Endothelial cell of umbilical vein (primary cell): Measurements from ENCODE around the gene FMN2. TPM values are rescaled to one million over a fixed set of nuclear protein-coding genes. Genes with fewer than 3 reads are reported as not detected.

ENCODE experiments used
- BruUV-seq: library from RNA; stranded (reverse); fragments of 400-500 nt; replicated peaks from 2 replicates; lab custom pipeline; 2021; lab: Mats Ljungman, UMichigan
- CTCF ChIA-PET: fragments of 300-600, 350-600 bp; sonication (Branson Sonifier 250); formaldehyde crosslinking; loops from one replicate; lab custom pipeline; 2021; ENCODE audit warnings: antibody characterized with exemption, inconsistent platforms; lab: Charles Lee
- POLR2A ChIA-PET: fragments of 300-600, 350-600 bp; sonication (Branson Sonifier 250); formaldehyde crosslinking; loops from one replicate; lab custom pipeline; 2021; ENCODE audit warnings: antibody characterized with exemption, inconsistent platforms; lab: Charles Lee
- DNase-seq: peaks from one replicate; pipeline ENCODE4 v3.0.0-alpha.2; 2011; ENCODE audit warnings: low read depth, low spot score
- FAIRE-seq: peaks from 2 replicates; lab custom pipeline; 2011; peaks lifted over from hg19 to GRCh38; lab: Jason Lieb, UNC
- H2AFZ ChIP-seq: 2 replicates; pipeline ENCODE4 v1.6.0; 2012; ENCODE audit warnings: low read depth, low read length, control low read depth, inconsistent platforms
- H3K27ac ChIP-seq: 2 replicates; pipeline ENCODE4 v1.5.1; 2011; ENCODE audit warnings: low read depth, mild to moderate bottlenecking, control low read depth, low read length, moderate library complexity; ENCODE audit not compliant: insufficient read depth
- H3K27me3 ChIP-seq, 2 experiments: 2 replicates each; pipeline versions ENCODE4 v1.6.0 to v1.6.1; 2011; ENCODE audit warnings: low read length in 2 of 2, mixed read lengths in 1 of 2; ENCODE audit not compliant: control insufficient read depth in 2 of 2, insufficient read depth in 2 of 2
- H3K36me3 ChIP-seq, 2 experiments: 2 replicates in 1 of 2; 3 replicates in 1 of 2; pipeline ENCODE4 v1.5.1; 2011; ENCODE audit warnings: low read length in 2 of 2, mild to moderate bottlenecking in 1 of 2, moderate library complexity in 1 of 2; ENCODE audit not compliant: control insufficient read depth in 2 of 2, insufficient read depth in 2 of 2; ENCODE audit errors: extremely low read depth in 1 of 2
- H3K4me1 ChIP-seq: 3 replicates; pipeline ENCODE4 v1.5.1; 2011; ENCODE audit warnings: mild to moderate bottlenecking, low read length; ENCODE audit not compliant: control insufficient read depth, insufficient read depth; ENCODE audit errors: extremely low read depth
- H3K4me2 ChIP-seq: 2 replicates; pipeline ENCODE4 v1.6.1; 2011; ENCODE audit warnings: low read length, control low read depth, mixed read lengths; ENCODE audit not compliant: insufficient read depth
- H3K4me3 ChIP-seq, 3 experiments: fragments of 200-600 bp in 1 of 3; sonication (generic), shearing (Covaris generic) in 1 of 3; replicated peaks in 1 of 3; 2 replicates each; pipeline ENCODE4 v1.5.1; 2011 to 2016; ENCODE audit warnings: control low read depth in 3 of 3, low read length in 3 of 3, mild to moderate bottlenecking in 2 of 3, inconsistent platforms in 1 of 3, low read depth in 1 of 3, moderate library complexity in 1 of 3; ENCODE audit not compliant: insufficient read depth in 1 of 3
- H3K79me2 ChIP-seq: 2 replicates; pipeline ENCODE4 v1.6.0; 2012; ENCODE audit warnings: low read length, inconsistent platforms; ENCODE audit not compliant: control insufficient read depth, insufficient read depth
- H3K9ac ChIP-seq: replicated peaks from 2 replicates; pipeline ENCODE3; 2011; ENCODE audit warnings: low read length, control low read depth; ENCODE audit not compliant: insufficient read depth; ENCODE audit errors: extremely low read depth
- H3K9me1 ChIP-seq: replicated peaks from 3 replicates; pipeline ENCODE4 v1.6.0; 2011; ENCODE audit warnings: mild to moderate bottlenecking, low read length; ENCODE audit not compliant: control insufficient read depth, insufficient read depth; ENCODE audit errors: extremely low read depth
- H3K9me3 ChIP-seq: replicated peaks from 2 replicates; pipeline ENCODE4 v1.5.1; 2012; ENCODE audit warnings: low read length, inconsistent platforms; ENCODE audit not compliant: control insufficient read depth, insufficient read depth
- H4K20me1 ChIP-seq: replicated peaks from 2 replicates; pipeline ENCODE3; 2011; ENCODE audit warnings: mild to moderate bottlenecking, low read length; ENCODE audit not compliant: control insufficient read depth, insufficient read depth; ENCODE audit errors: extremely low read depth
- EZH2 ChIP-seq: IDR thresholded peaks from 2 replicates; pipeline ENCODE4 v1.6.1; 2012; ENCODE audit warnings: borderline replicate concordance, low read depth, mild to moderate bottlenecking, moderate library complexity, low read length, inconsistent platforms; ENCODE audit not compliant: severe bottlenecking
- FOS ChIP-seq: IDR thresholded peaks from 2 replicates; pipeline ENCODE4 v1.6.1; 2011; ENCODE audit warnings: mild to moderate bottlenecking, low read length, moderate library complexity, borderline replicate concordance; ENCODE audit not compliant: insufficient read depth
- GATA2 ChIP-seq: IDR thresholded peaks from 2 replicates; pipeline ENCODE4 v1.7.0; 2011; ENCODE audit warnings: low read depth, mild to moderate bottlenecking, moderate library complexity, mixed read lengths, low read length; ENCODE audit not compliant: insufficient read length, insufficient read depth
- JUN ChIP-seq: IDR thresholded peaks from 2 replicates; pipeline ENCODE4 v1.6.1; 2011; ENCODE audit warnings: borderline replicate concordance, low read depth; ENCODE audit not compliant: insufficient read length, insufficient read depth
- MYC ChIP-seq: IDR thresholded peaks from one replicate; pipeline ENCODE4 v1.6.1; 2011; ENCODE audit warnings: mild to moderate bottlenecking, low read depth, low read length
- POLR2A ChIP-seq: IDR thresholded peaks from 2 replicates; pipeline ENCODE4 v1.6.1; 2012; ENCODE audit warnings: low read depth, mild to moderate bottlenecking, control low read depth, low read length
- POLR2AphosphoS5 ChIP-seq: IDR thresholded peaks from 2 replicates; pipeline ENCODE4 v1.6.1; 2012; ENCODE audit warnings: low read depth, mild to moderate bottlenecking, control low read depth, low read length, moderate library complexity; ENCODE audit not compliant: insufficient read depth
- dilution Hi-C: fragments of 300-500 bp; cut with MboI; formaldehyde crosslinking; loops from one replicate; pipeline ENCODE4 v1.15.0; 2019; ENCODE audit warnings: low sequenced_read_pairs; ENCODE audit not compliant: extremely low pct_ligation_motif_present
- intact Hi-C: fragments of 100-400 bp; cut with micrococcal nuclease; formaldehyde crosslinking; loops from one replicate; pipeline ENCODE4 v1.10.0; 2022
- polyA plus RNA-seq, 4 experiments: library from polyadenylated mRNA; depleted of rRNA in 3 of 4; stranded (reverse) in 3 of 4; unstranded in 1 of 4; fragments of >200 nt; gene quantifications; 2 replicates each; pipeline versions ENCODE4 v1.2.1 to v1.2.3, GENCODE V29; 2011 to 2012; ENCODE audit warnings: missing spikeins in 1 of 4
- total RNA-seq: library from RNA; stranded (reverse); gene quantifications from 2 replicates; pipeline ENCODE4 v1.2.3, GENCODE V29; 2021
- TF ChIP-seq, protein P1 (sequence below): IDR thresholded peaks from 2 replicates; pipeline ENCODE4 v1.6.1; 2011; ENCODE audit not compliant: insufficient read depth, insufficient read length
- TF ChIP-seq, protein P2 (sequence below), 2 donors: IDR thresholded peaks; 1 replicate in 1 of 2; 2 replicates in 1 of 2; pipeline ENCODE4 v1.5.1; 2011; ENCODE audit warnings: low read length in 2 of 2, mild to moderate bottlenecking in 2 of 2, moderate library complexity in 2 of 2, control low read depth in 1 of 2, inconsistent platforms in 1 of 2, low read depth in 1 of 2; ENCODE audit not compliant: insufficient read depth in 1 of 2; ENCODE audit errors: extremely low read depth in 1 of 2

The FMN2 gene
- total and polyA plus RNA-seq, 2 donors (not counting 3 experiments of a cell fraction or from before 2014, with no cell fraction given), result not detected

DNA sequence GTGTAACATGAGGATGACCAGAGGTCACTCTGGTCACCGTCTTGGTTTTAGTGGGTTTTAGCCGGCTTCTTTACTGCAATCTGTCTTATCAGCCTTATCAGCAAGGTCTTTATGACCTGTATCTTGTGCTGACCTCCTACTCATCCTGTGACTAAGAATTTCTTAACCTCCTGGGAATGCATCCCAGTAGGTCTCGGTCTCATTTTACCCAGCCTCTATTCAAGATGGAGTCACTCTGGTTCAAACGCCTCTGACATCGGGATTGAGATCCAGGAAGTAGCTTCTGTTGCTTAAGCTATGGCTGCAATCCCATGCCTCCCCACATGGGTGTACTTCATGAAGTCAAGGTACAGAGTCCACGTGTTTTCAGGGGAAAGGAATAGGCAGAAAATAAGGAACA lies 19.9 kb downstream of the FMN2 start:
- H3K4me2 ChIP-seq, result no peak overlapping the region
- H3K4me1 ChIP-seq, result no peaks in the 10 kb centered on the region
- no peaks in the 10 kb centered on the region for H4K20me1 ChIP-seq
- H3K9me3 ChIP-seq, result no peaks in the 10 kb centered on the region
- no peak overlapping the region for H2AFZ ChIP-seq
- intact Hi-C loops, result no loop called here
- H3K9me1 ChIP-seq, result no peaks in the 10 kb centered on the region
- no peaks in the 10 kb centered on the region for H3K27me3 ChIP-seq
- POLR2A ChIA-PET, result no interaction called here
- no peaks in the 10 kb centered on the region for H3K36me3 ChIP-seq
- H3K79me2 ChIP-seq, result no peaks in the 10 kb centered on the region
- H3K4me3 ChIP-seq, result no peak overlapping the region
- FAIRE-seq (no peak), DNase-seq (no peak)
- no TSS peak for BruUV-seq
- H3K27ac ChIP-seq, result no peak overlapping the region
- TF ChIP-seq POLR2A (no peak), JUN (no peak), POLR2AphosphoS5 (no peak), FOS (no peak), MYC (no peak), GATA2 (no peak), EZH2 (no peak)
- TF ChIP-seq, protein P1, sequence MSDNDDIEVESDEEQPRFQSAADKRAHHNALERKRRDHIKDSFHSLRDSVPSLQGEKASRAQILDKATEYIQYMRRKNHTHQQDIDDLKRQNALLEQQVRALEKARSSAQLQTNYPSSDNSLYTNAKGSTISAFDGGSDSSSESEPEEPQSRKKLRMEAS, result no peak
- TF ChIP-seq, protein P2, sequence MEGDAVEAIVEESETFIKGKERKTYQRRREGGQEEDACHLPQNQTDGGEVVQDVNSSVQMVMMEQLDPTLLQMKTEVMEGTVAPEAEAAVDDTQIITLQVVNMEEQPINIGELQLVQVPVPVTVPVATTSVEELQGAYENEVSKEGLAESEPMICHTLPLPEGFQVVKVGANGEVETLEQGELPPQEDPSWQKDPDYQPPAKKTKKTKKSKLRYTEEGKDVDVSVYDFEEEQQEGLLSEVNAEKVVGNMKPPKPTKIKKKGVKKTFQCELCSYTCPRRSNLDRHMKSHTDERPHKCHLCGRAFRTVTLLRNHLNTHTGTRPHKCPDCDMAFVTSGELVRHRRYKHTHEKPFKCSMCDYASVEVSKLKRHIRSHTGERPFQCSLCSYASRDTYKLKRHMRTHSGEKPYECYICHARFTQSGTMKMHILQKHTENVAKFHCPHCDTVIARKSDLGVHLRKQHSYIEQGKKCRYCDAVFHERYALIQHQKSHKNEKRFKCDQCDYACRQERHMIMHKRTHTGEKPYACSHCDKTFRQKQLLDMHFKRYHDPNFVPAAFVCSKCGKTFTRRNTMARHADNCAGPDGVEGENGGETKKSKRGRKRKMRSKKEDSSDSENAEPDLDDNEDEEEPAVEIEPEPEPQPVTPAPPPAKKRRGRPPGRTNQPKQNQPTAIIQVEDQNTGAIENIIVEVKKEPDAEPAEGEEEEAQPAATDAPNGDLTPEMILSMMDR (IDR thresholded peaks at IDR 0.05; ENCODE audit: extremely low read depth in 1 of 2, insufficient read depth in 1 of 2, low read depth in 1 of 2, low read length in 2 of 2), result no peak
- CTCF ChIA-PET, result no interaction called here
- no peak overlapping the region for H3K9ac ChIP-seq
- dilution Hi-C loops, result no loop called here
